AG04450 (cell line): ENCODE results near the gene ARSA. TPM values are rescaled to one million over a fixed set of nuclear protein-coding genes. Genes with fewer than 3 reads are reported as not detected.
"Not testable (repeated sequence)": the region's sequence is repeated elsewhere in the genome, so short reads cannot be mapped to it uniquely, and the experiment has no call there.

Source experiments
- CTCF ChIA-PET: fragments of 300-600, 350-600 bp; formaldehyde crosslinking; extraction: SDS; loops from one replicate; lab custom pipeline; 2022; ENCODE audit warnings: antibody characterized with exemption, inconsistent platforms; lab: Charles Lee
- POLR2A ChIA-PET: fragments of 350-600 bp; formaldehyde crosslinking; extraction: SDS; loops from one replicate; lab custom pipeline; 2021; ENCODE audit warnings: antibody characterized with exemption, inconsistent platforms; lab: Yijun Ruan, JAX
- DNase-seq: peaks from one replicate; pipeline ENCODE4 v3.0.0-alpha.2; 2011; ENCODE audit warnings: low read depth, low spot score
- H3K27ac ChIP-seq: one replicate; pipeline ENCODE4 v1.5.1; 2012; ENCODE audit warnings: low read depth, low read length, control low read depth
- H3K27me3 ChIP-seq: one replicate; pipeline ENCODE4 v1.6.0; 2012; ENCODE audit warnings: low read length; ENCODE audit not compliant: control insufficient read depth, insufficient read depth
- H3K4me3 ChIP-seq: 2 replicates; pipeline ENCODE4 v1.5.1; 2011; ENCODE audit warnings: mild to moderate bottlenecking, low read depth, low read length, control low read depth
- H3K9me3 ChIP-seq: 2 replicates; pipeline ENCODE4 v1.5.1; 2012; ENCODE audit warnings: low read length; ENCODE audit not compliant: control insufficient read depth, insufficient read depth
- CTCF ChIP-seq: IDR thresholded peaks from 2 replicates; pipeline ENCODE4 v1.5.1; 2011; ENCODE audit warnings: low read depth, low read length, control low read depth, inconsistent platforms
- polyA plus RNA-seq: library from polyadenylated mRNA; depleted of rRNA; stranded (reverse); fragments of >200 nt; gene quantifications from 2 replicates; pipeline ENCODE4 v1.2.3, GENCODE V29; 2011

Gene ARSA
- polyA plus RNA-seq, 1 experiment: 14.3 TPM

- ChIA-PET POLR2A (interaction anchor here (0.7 kb wide), 1 partner anchor 88 kb away, joined by 3 read pairs; no protein-coding TSS in a partner anchor), CTCF (interaction anchor here (0.5 to 1.8 kb wide), 24 partner anchors 9 to 380 kb away, joined by 3 to 12 read pairs (median 4); partner anchors contain the start of genes CHKB, LMF2, NCAPH2 and SCO2)
- DNase-seq: no peak
- no peak; the same call in 1 of the 2 replicates for TF ChIP-seq CTCF
- H3K27me3 ChIP-seq: peaks cover 13% of the 10 kb centered on the region
- H3K9me3 ChIP-seq: no peaks in the 10 kb centered on the region
- H3K27ac ChIP-seq: no peak overlapping the region
- H3K4me3 ChIP-seq: no peak overlapping the region; the same call in none of the 2 replicates
Measured at GRCh38 chr22:50620593-50621355, 7.2 kb downstream of the ARSA start.

DNA sequence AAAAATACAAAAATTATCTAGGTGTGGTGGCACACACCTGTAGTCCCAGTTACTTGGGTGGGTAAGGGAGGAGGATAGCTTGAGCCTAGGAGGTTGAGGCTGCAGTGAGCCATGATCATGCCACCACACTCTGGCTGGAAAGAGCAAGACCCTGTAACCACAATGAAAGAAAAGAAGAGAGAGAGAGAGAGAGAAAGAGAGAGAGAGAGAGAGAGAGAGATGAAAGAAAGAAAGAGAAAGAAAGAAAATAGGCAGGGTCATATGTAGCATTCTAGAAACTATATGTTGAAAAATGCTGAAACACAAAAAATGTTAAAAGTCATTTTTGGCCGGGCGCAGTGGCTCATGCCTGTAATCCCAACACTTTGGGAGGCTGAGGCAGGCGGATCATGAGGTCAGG, 13.7 kb downstream of the ARSA start:
- CTCF ChIA-PET: interaction anchor here (0.6 kb wide), 1 partner anchor 54 kb away, joined by 3 read pairs; no protein-coding TSS in a partner anchor

DNA sequence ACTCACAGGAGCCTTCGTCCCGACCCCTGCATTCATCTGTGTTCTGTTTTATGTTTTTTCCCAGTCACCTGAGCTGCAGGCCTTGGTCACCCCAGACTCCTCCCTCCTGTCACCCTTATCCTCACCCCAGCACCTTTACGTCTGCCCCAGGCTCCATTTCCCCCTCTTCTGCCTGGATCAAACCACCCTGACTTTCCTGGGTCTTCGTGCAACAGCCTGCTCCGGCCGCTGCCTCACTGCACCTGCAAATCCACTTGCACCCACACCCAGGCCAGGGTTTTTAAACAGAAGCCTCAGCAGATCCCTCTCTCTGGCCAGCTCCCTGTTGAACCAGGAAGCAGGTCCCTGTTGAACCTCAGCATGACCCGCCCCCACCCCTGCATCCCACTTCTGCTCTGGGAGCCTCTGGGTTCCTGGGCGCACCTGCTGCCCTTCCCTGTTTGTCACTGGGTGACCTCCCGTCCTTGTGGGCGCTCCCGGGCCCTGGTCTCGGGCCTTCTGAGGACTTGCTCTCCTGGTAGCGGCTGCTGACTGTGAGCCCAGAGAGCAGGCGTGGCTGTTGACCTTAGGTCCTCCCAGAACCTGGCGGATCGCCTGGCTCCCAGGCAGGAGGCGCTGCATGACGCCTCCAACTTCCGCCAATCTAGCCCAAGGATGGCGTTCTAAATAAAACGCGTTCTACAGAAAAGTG, 14.5 kb downstream of the ARSA start:
- Histone ChIP-seq H3K4me3 (no peak overlapping the region), H3K27ac (no peak overlapping the region), H3K27me3 (peaks cover 38% of the 10 kb centered on the region), H3K9me3 (no peaks in the 10 kb centered on the region; the same call in 1 of the 2 replicates)
- no peak for DNase-seq
- CTCF ChIA-PET: interaction anchor here (0.6 to 1.9 kb wide), 2 partner anchors 50 to 53 kb away, joined by 3 to 4 read pairs; no protein-coding TSS in a partner anchor
- no peak for TF ChIP-seq CTCF
- POLR2A ChIA-PET: no interaction called here

More for the DNA sequence above, 13.7 kb downstream of the ARSA start:
- POLR2A ChIA-PET, H3K4me3 ChIP-seq, DNase-seq, H3K9me3 ChIP-seq, H3K27ac ChIP-seq: not testable (repeated sequence)
- H3K27me3 ChIP-seq: peaks cover 35% of the 10 kb centered on the region

DNA sequence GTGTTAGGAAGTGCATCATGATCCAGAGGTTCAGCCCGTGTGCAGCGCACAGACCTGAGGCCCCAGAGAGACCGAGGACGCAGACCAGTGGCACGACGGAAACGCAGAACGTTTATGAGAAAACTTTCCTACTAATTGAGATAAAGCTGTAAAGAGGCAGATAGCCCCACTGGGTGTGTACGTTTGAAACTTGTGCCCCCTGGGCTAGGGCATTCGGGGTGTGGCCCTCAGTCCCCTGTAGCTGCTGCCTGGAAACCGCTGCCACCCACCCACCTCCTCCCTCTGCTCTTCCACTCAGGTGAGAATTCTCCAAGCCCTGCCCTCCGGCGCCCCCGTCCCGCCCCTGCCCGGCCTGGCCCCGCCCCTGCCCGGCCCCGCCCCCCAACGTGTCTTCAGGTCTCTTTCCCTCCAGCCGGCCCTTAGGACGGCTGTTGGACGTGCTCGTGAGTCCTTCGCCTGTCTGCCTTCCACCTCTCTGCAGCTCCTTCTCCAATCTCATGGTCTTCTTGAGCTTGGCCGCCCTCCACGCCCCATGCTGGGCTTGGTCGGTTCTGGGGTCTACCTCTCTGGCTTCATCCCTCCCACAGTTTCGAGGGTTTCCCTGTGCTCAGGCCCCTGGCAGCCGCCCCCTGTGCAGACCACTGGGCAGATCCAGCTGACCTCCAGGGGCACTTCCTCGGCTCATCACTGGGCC, 15.3 kb downstream of the ARSA start:
- CTCF ChIA-PET: interaction anchor here (0.6 to 1.9 kb wide), 3 partner anchors 50 to 220 kb away, joined by 3 to 7 read pairs (median 4); no protein-coding TSS in a partner anchor

More for the DNA sequence above, 15.3 kb downstream of the ARSA start:
- H3K9me3 ChIP-seq: no peaks in the 10 kb centered on the region; the same call in 1 of the 2 replicates
- no peak for DNase-seq
- H3K27me3 ChIP-seq: peaks cover 40% of the 10 kb centered on the region
- TF ChIP-seq CTCF: no peak
- POLR2A ChIA-PET: no interaction called here
- H3K4me3 ChIP-seq: no peak overlapping the region
- H3K27ac ChIP-seq: no peak overlapping the region
